BE2C (cell line): ENCODE measurements around the gene SLC9A2.

Experiments
- DNase-seq: peaks from one replicate; pipeline ENCODE4 v3.0.0-alpha.2; 2020
- H3K27me3 ChIP-seq: fragments of 250-450 bp; sonication (Bioruptor Pico); 2 replicates; pipeline ENCODE4 v1.5.1; 2020; ENCODE audit warnings: mild to moderate bottlenecking
- H3K36me3 ChIP-seq: fragments of 250-450 bp; sonication (Bioruptor Pico); 2 replicates; pipeline ENCODE4 v1.5.1; 2020; ENCODE audit warnings: mild to moderate bottlenecking
- H3K4me1 ChIP-seq: fragments of 250-450 bp; sonication (Bioruptor Pico); 2 replicates; pipeline ENCODE4 v1.5.1; 2020
- H3K4me3 ChIP-seq: 2 replicates; pipeline ENCODE4 v1.5.1; 2011; ENCODE audit warnings: low read depth, low read length
- H3K9me3 ChIP-seq: fragments of 250-450 bp; sonication (Bioruptor Pico); 2 replicates; pipeline ENCODE4 v1.5.1; 2020
- TF ChIP-seq, protein P1 (sequence below): IDR thresholded peaks from 2 replicates; pipeline ENCODE4 v1.5.1; 2012; ENCODE audit warnings: mild to moderate bottlenecking, low read depth, low read length

Gene SLC9A2

DNA sequence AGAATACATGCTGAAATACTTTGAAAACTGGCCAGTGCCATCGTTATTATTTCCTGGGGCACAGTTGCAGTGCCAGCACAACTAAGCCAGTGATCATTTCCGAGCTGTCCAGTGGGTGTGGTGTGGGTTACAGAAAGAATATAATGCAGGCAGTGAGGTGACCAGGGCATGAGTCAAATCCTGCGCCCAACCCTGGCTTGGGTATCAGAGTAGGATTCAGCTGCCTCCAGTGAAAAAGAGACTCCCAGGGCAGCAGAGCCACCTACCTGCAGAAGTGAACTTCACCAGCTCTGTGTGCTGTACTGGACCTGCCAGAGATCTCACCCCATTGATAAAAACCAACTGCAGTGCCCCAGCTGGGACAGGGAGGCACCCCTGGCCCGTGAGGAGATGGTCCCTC is 18.0 kb downstream of the SLC9A2 start:
- Histone ChIP-seq H3K36me3 (no peaks in the 10 kb centered on the region), H3K27me3 (no peaks in the 10 kb centered on the region), H3K9me3 (no peaks in the 10 kb centered on the region), H3K4me1 (no peaks in the 10 kb centered on the region), H3K4me3 (no peak overlapping the region)
- no peak for DNase-seq
- TF ChIP-seq, protein P1, sequence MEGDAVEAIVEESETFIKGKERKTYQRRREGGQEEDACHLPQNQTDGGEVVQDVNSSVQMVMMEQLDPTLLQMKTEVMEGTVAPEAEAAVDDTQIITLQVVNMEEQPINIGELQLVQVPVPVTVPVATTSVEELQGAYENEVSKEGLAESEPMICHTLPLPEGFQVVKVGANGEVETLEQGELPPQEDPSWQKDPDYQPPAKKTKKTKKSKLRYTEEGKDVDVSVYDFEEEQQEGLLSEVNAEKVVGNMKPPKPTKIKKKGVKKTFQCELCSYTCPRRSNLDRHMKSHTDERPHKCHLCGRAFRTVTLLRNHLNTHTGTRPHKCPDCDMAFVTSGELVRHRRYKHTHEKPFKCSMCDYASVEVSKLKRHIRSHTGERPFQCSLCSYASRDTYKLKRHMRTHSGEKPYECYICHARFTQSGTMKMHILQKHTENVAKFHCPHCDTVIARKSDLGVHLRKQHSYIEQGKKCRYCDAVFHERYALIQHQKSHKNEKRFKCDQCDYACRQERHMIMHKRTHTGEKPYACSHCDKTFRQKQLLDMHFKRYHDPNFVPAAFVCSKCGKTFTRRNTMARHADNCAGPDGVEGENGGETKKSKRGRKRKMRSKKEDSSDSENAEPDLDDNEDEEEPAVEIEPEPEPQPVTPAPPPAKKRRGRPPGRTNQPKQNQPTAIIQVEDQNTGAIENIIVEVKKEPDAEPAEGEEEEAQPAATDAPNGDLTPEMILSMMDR = no peak

DNA sequence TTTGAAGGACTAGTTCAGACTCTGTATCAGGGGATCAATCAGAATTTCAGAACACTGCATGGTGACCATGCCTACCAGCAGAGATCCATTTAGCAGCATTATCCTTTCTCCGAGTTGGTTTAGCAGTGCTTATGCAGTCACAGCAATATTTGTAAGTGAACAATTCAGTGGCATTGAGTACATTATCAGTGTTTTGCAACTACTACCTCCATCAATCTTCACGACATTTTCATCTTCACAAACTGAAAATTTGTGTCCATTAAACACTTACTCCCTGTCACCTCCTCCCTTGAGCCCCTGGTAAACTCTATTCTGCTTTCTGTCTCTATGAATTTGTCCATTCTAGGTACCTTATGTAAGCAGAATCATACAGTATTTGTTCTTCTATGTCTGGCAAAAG is 20.1 kb downstream of the SLC9A2 start:
- no peaks in the 10 kb centered on the region for H3K36me3 ChIP-seq
- no peaks in the 10 kb centered on the region for H3K27me3 ChIP-seq
- H3K4me1 ChIP-seq = no peaks in the 10 kb centered on the region
- TF ChIP-seq, protein P1 = no peak
- H3K4me3 ChIP-seq = no peak overlapping the region
- no peak for DNase-seq
- no peaks in the 10 kb centered on the region for H3K9me3 ChIP-seq

DNA sequence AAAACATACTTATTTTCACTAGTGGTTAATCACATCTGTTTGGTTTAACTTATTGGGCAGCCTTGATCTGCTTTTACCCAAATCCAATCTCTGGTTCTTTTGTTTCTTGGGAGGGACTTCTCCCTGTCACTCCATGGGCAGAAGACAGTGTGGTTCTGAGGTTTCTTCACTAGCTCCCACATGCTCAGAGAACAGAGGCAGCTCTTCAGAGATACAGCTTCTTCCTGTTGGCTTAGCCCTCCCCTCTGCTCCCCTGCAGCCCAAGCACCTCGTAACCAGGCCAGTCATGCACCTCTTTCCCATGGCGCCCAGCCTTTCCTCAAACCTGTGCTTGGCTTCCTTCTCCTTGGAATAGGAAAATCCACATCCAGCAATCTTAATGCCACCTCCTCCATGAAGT is 32.8 kb downstream of the SLC9A2 start:
- H3K4me3 ChIP-seq = no peak overlapping the region
- no peaks in the 10 kb centered on the region for H3K9me3 ChIP-seq
- no peaks in the 10 kb centered on the region for H3K4me1 ChIP-seq
- H3K27me3 ChIP-seq = no peaks in the 10 kb centered on the region
- TF ChIP-seq, protein P1 = no peak
- DNase-seq = no peak
- no peaks in the 10 kb centered on the region for H3K36me3 ChIP-seq

DNA sequence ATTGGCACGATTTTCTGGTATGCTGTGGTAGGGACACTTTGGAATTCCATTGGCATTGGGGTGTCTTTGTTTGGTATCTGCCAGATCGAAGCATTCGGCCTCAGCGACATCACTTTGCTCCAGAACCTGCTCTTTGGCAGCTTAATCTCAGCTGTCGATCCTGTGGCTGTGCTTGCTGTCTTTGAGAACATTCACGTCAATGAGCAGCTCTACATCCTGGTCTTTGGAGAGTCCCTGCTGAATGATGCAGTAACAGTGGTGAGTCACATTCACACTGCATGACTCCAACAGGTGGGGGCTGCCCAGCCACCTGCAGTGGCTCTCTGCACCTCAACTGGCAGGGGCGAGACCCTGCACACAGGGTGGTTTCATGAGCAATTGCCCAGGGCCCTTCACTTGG is 38.4 kb downstream of the SLC9A2 start:
- H3K4me1 ChIP-seq = no peaks in the 10 kb centered on the region
- no peaks in the 10 kb centered on the region for H3K9me3 ChIP-seq
- no peaks in the 10 kb centered on the region for H3K27me3 ChIP-seq
- H3K36me3 ChIP-seq = no peaks in the 10 kb centered on the region
- no peak overlapping the region for H3K4me3 ChIP-seq
- no peak for DNase-seq
- TF ChIP-seq, protein P1 = no peak

DNA sequence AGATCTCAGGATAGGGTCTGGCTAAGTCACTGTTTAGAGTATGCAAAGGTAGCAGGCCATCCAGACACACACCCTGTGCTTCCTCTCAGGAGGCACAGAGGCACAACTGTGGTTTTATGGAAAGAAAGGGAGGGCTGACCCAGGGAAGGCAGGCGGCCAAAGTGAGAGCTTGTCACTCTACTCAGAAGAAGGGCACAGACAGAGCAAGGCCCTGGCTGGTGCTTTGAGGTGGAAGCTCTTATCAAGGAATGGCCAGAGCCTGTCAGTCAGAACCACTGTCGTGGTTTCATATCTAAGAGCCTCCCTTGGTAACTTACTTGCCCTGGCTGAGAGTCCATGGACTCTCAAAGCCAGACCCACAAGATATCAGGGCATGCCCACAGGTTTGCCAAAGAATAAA is 40.7 kb downstream of the SLC9A2 start:
- no peaks in the 10 kb centered on the region for H3K4me1 ChIP-seq
- H3K9me3 ChIP-seq = no peaks in the 10 kb centered on the region
- DNase-seq = no peak
- no peaks in the 10 kb centered on the region for H3K36me3 ChIP-seq
- H3K27me3 ChIP-seq = no peaks in the 10 kb centered on the region
- TF ChIP-seq, protein P1 = no peak
- H3K4me3 ChIP-seq = no peak overlapping the region

DNA sequence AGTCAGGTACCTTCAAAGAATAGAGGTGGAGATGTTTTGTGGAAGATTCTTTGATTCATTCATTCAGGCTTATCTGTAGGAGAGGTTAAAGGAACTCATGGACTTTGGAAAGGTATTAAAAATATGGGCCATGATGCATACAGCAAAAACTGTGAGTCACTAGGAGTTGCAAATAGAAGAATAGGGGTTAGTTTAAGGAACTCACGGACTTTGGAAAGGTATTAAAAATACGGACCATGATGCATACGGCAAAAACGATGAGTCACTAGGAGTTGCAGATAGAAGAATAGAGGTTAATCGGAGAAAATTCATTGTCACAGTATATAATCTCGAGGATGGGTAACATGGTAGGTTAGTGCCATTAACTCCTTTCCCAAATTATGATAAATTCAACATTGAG is 41.2 kb downstream of the SLC9A2 start:
- DNase-seq = no peak
- TF ChIP-seq, protein P1 = no peak
- H3K9me3 ChIP-seq = no peaks in the 10 kb centered on the region
- H3K4me3 ChIP-seq = no peak overlapping the region
- H3K4me1 ChIP-seq = no peaks in the 10 kb centered on the region
- no peaks in the 10 kb centered on the region for H3K36me3 ChIP-seq
- H3K27me3 ChIP-seq = no peaks in the 10 kb centered on the region
